HCEC 1CT (cell line): ENCODE data around the gene OR7G2.
"Not testable (repeated sequence)": the region's sequence is repeated elsewhere in the genome, so short reads cannot be mapped to it uniquely, and the experiment has no call there.

Experiments
- DNase-seq: peaks from one replicate; pipeline ENCODE4 v3.0.0-alpha.2; 2017

OR7G2 gene

GRCh38 chr19:9071720-9072119 is 35.6 kb downstream of the OR7G2 start:
- DNase-seq, result not testable (repeated sequence)

GRCh38 chr19:9070066-9070465 is 37.2 kb downstream of the OR7G2 start:
- no peak for DNase-seq

- no peak for DNase-seq
Measured at GRCh38 chr19:9065457-9066014, 41.7 kb downstream of the OR7G2 start.

- DNase-seq, result no peak
Measured at GRCh38 chr19:9061879-9062278, 45.4 kb downstream of the OR7G2 start.

GRCh38 chr19:9060564-9061340 is 46.5 kb downstream of the OR7G2 start:
- no peak for DNase-seq

- no peak for DNase-seq
Measured at GRCh38 chr19:9058905-9059667, 48.2 kb downstream of the OR7G2 start.

- DNase-seq, result no peak
Measured at GRCh38 chr19:9057505-9058258, 49.6 kb downstream of the OR7G2 start.

- DNase-seq, result not testable (repeated sequence)
Measured at GRCh38 chr19:9056131-9056530, 51.1 kb downstream of the OR7G2 start.

GRCh38 chr19:9054765-9055164 is 52.5 kb downstream of the OR7G2 start:
- no peak for DNase-seq

- no peak for DNase-seq
Measured at GRCh38 chr19:9054207-9054606, 53.1 kb downstream of the OR7G2 start.

- DNase-seq, result not testable (repeated sequence)
Measured at GRCh38 chr19:9053674-9054073, 53.6 kb downstream of the OR7G2 start.

- no peak for DNase-seq
Measured at GRCh38 chr19:9052894-9053293, 54.4 kb downstream of the OR7G2 start.
